DND-41 (cell line): ENCODE data around the gene ARMC3.

Experiments used
- ATAC-seq: fragments of 200-7000 bp; cut with Tn5 transposase; 3 replicates; pipeline ENCODE4 v1.9.1; 2021; ENCODE audit warnings: low read depth; ENCODE audit not compliant: insufficient read depth
- DNase-seq: peaks from one replicate; pipeline ENCODE4 v3.0.0-alpha.2; 2020
- H2AFZ ChIP-seq: 2 replicates; pipeline ENCODE4 v1.6.0; 2012; ENCODE audit warnings: low read depth, low read length
- H3K27ac ChIP-seq: 2 replicates; pipeline ENCODE4 v1.5.1; 2012; ENCODE audit warnings: low read length, inconsistent platforms
- H3K27me3 ChIP-seq: fragments of 200-600 bp; sonication (generic); 2 replicates; pipeline ENCODE4 v1.6.0; 2012; ENCODE audit warnings: low read length, mild to moderate bottlenecking, inconsistent platforms; ENCODE audit not compliant: insufficient read depth, poor library complexity
- H3K36me3 ChIP-seq: 2 replicates; pipeline ENCODE4 v1.5.1; 2012; ENCODE audit warnings: low read length, inconsistent platforms; ENCODE audit not compliant: insufficient read depth
- H3K4me1 ChIP-seq: 2 replicates; pipeline ENCODE4 v1.5.1; 2012; ENCODE audit warnings: mild to moderate bottlenecking, low read length; ENCODE audit not compliant: insufficient read depth
- H3K4me2 ChIP-seq: 2 replicates; pipeline ENCODE4 v1.6.0; 2012; ENCODE audit warnings: mild to moderate bottlenecking, moderate library complexity, low read length, inconsistent platforms; ENCODE audit not compliant: insufficient read depth
- H3K4me3 ChIP-seq, 2 experiments: fragments of 200-600 bp in 1 of 2; shearing (Covaris generic) in 1 of 2; 2 replicates each; pipeline ENCODE4 v1.5.1; 2012 to 2016; ENCODE audit warnings: inconsistent platforms in 2 of 2, low read length in 2 of 2, mild to moderate bottlenecking in 2 of 2, low read depth in 1 of 2, moderate library complexity in 1 of 2
- H3K79me2 ChIP-seq: 2 replicates; pipeline ENCODE4 v1.6.0; 2012; ENCODE audit warnings: low read length, inconsistent platforms; ENCODE audit not compliant: insufficient read depth
- H3K9ac ChIP-seq: 2 replicates; pipeline ENCODE4 v1.6.0; 2012; ENCODE audit warnings: low read depth, mild to moderate bottlenecking, inconsistent platforms, low read length, moderate library complexity
- H3K9me3 ChIP-seq: 2 replicates; pipeline ENCODE4 v1.5.1; 2012; ENCODE audit warnings: low read length, moderate library complexity, mild to moderate bottlenecking, inconsistent platforms; ENCODE audit not compliant: insufficient read depth, severe bottlenecking
- H4K20me1 ChIP-seq: 2 replicates; pipeline ENCODE4 v1.6.0; 2012; ENCODE audit warnings: low read length; ENCODE audit not compliant: insufficient read depth
- EZH2 ChIP-seq: IDR thresholded peaks from 3 replicates; pipeline ENCODE4 v1.6.1; 2012; ENCODE audit warnings: borderline replicate concordance, low read depth, mild to moderate bottlenecking, moderate library complexity, low read length, inconsistent platforms; ENCODE audit not compliant: severe bottlenecking
- TF ChIP-seq, protein P1 (sequence below): IDR thresholded peaks from 2 replicates; pipeline ENCODE4 v1.5.1; 2012; ENCODE audit warnings: borderline replicate concordance, low read length, moderate library complexity, mild to moderate bottlenecking; ENCODE audit not compliant: poor library complexity, severe bottlenecking; ENCODE audit errors: extremely low read depth

Gene ARMC3

DNA sequence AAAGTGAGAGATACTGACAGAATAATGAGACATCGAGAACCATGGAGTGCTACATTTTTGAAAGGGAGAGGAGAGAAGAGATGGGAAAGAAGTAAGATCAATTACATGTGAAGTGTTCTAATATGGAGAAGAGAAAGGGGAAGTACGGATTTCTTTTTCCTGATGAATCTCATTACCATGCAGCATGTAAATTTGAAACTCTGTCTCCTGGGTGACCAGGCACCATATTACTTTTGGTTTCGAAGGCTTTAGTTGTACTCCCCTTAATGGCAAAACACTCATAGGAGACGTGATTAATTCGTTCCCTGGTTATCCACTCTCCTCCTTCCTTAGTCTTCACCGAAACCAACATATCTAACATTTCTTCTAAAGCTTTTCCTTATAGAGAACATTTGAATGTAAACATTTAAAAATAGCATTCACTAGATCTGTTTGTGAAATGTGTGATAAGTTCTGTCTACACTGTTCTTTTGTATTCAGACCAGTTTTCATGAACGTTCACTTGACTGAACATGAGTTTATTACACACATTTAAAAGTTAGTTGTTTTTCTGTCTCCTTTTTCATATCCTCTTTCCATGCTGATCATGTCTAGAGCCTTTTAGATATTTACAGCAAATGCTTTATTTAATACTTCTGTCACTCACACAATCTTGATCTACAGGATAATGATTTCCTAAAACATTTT, 87.3 kb downstream of the ARMC3 start:
- DNase-seq (no peak), ATAC-seq (no peak)
- Histone ChIP-seq H3K4me2 (no peak overlapping the region), H3K4me1 (no peaks in the 10 kb centered on the region), H3K27ac (no peak overlapping the region), H3K36me3 (no peaks in the 10 kb centered on the region), H3K4me3 (no peak overlapping the region), H2AFZ (no peak overlapping the region), H3K79me2 (no peaks in the 10 kb centered on the region), H3K9ac (no peak overlapping the region), H3K27me3 (peaks cover 4% of the 10 kb centered on the region), H4K20me1 (no peaks in the 10 kb centered on the region), H3K9me3 (no peaks in the 10 kb centered on the region)
- no peak for TF ChIP-seq EZH2
- TF ChIP-seq, protein P1, sequence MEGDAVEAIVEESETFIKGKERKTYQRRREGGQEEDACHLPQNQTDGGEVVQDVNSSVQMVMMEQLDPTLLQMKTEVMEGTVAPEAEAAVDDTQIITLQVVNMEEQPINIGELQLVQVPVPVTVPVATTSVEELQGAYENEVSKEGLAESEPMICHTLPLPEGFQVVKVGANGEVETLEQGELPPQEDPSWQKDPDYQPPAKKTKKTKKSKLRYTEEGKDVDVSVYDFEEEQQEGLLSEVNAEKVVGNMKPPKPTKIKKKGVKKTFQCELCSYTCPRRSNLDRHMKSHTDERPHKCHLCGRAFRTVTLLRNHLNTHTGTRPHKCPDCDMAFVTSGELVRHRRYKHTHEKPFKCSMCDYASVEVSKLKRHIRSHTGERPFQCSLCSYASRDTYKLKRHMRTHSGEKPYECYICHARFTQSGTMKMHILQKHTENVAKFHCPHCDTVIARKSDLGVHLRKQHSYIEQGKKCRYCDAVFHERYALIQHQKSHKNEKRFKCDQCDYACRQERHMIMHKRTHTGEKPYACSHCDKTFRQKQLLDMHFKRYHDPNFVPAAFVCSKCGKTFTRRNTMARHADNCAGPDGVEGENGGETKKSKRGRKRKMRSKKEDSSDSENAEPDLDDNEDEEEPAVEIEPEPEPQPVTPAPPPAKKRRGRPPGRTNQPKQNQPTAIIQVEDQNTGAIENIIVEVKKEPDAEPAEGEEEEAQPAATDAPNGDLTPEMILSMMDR = no peak

DNA sequence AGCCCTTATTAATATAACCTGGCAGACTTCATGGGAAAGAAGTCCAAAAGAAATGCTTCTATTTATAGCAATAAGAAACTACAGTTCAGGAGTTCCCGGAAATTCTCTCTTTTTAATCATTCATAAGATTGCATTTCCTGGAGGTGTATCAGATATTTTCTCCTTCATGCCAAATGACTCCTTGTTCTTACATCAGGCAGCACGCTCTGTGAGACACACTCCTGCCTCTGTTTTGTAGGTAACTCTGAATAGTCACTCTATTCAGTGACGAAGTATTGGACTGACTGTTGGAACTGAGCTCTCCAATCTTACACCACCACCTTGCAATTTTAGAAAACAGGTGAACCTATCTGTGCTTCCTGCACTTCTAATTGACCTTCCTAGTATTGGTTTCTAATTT, 88.8 kb downstream of the ARMC3 start:
- no peak overlapping the region for H3K4me3 ChIP-seq
- no peak overlapping the region for H2AFZ ChIP-seq
- H4K20me1 ChIP-seq = no peaks in the 10 kb centered on the region
- ATAC-seq (no peak), DNase-seq (no peak)
- H3K9ac ChIP-seq = no peak overlapping the region
- H3K4me1 ChIP-seq = no peaks in the 10 kb centered on the region
- no peak overlapping the region for H3K27ac ChIP-seq
- H3K9me3 ChIP-seq = no peaks in the 10 kb centered on the region
- no peaks in the 10 kb centered on the region for H3K79me2 ChIP-seq
- H3K4me2 ChIP-seq = no peak overlapping the region
- H3K36me3 ChIP-seq = no peaks in the 10 kb centered on the region
- no peak for TF ChIP-seq EZH2
- TF ChIP-seq, protein P1 = no peak
- H3K27me3 ChIP-seq = peaks cover 4% of the 10 kb centered on the region

DNA sequence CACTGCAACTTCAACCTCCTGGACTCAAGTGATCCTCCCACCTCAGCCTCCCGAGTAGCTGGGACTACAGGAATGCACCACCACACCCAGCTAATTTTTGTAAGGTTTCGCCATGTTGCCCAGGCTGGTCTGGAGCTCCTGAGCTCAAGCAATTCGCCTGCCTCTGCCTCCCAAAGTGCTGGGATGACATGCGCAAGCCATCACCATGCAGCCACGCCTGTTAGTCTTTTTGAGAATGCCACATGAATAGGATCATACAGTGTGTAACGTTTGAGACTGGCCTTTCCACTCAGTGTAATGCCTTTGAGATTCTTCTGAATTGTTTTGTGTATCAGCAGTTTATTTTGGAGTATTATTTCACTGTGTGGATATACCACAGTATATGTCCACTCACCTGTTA, 91.8 kb downstream of the ARMC3 start:
- DNase-seq = no peak
- H3K4me2 ChIP-seq = no peak overlapping the region
- H3K27ac ChIP-seq = no peak overlapping the region
- ATAC-seq = no peak
- no peak overlapping the region for H3K9ac ChIP-seq
- no peaks in the 10 kb centered on the region for H3K9me3 ChIP-seq
- H2AFZ ChIP-seq = no peak overlapping the region
- no peaks in the 10 kb centered on the region for H4K20me1 ChIP-seq
- no peaks in the 10 kb centered on the region for H3K36me3 ChIP-seq
- H3K27me3 ChIP-seq = peaks cover 4% of the 10 kb centered on the region
- H3K4me1 ChIP-seq = no peaks in the 10 kb centered on the region
- H3K4me3 ChIP-seq = no peak overlapping the region
- no peaks in the 10 kb centered on the region for H3K79me2 ChIP-seq
- TF ChIP-seq, protein P1 = no peak
- TF ChIP-seq EZH2 = no peak
